Activated gamma-delta T cell treated with anti-CD3 and anti-CD28 coated beads, Interleukin-2, amount 50 U/mL, for 16 hours (primary cell): ENCODE results near the gene TOR1B.
"Not testable (repeated sequence)": the region's sequence is repeated elsewhere in the genome, so short reads cannot be mapped to it uniquely, and the experiment has no call there.

Experiments used
- DNase-seq: peaks from one replicate; pipeline ENCODE4 v3.0.0-alpha.2; 2020; ENCODE audit warnings: low read depth

Gene TOR1B

DNA sequence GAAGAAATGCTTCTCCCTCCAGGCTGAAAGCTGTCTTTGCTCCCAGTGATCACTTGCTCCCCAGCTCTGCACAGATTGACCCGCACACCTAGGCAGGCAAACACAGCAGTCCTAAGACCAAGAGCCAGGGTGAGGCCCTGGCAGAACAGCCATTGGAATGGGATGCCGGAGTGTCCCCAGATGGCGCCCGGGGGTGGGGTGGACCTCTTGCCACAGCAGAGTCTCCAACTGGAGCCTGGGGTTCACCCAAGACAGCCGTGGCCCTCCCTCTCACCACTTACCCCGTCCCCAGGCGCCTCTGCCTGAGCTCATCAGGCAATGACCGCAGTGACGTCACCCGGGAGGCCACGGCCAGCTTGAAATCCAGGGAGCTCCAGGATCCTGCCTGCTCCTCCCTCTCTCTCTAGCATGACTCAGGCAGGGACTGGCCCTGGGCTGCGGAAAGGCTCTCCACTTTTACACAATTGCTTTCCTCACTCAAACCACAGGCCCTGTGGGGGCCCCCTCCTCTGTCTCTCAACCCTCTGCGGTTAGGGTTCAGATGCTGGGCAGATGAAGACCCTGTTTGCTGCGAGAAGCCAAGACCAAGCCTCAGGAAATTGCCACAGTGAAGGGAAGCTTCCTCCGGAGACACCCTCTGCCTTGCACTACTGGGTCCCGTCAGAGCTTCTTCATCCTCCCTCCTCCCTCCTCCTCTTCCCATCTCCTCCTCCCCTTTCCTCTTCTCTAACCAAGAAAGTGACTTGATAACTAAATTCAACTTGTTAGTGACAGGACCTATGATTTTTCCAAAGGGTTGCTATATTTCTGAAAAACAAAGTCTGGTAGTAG, 25.8 kb upstream of the TOR1B start:
- no peak for DNase-seq

- DNase-seq: no peak
Observed at GRCh38 chr9:129777769-129778130, 25.2 kb upstream of the TOR1B start.

DNA sequence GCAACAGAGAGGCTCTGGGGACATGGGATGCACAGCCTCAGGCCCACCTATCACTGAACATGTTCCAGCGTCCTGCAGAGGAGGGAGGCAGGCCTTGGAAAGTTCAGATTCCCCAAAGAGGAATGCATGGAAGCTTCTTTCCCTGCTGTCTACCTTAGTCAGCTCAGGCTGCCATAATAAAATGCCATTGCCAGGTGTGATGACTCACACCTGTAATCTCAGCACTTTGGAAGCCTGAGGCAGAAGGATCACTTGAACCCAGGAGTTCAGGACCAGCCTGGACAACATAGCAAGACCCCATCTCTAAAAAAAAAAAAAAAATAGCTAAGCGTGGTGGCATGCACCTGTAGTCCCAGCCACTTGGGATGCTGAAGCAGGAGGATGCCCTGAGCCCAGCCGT, 24.5 kb upstream of the TOR1B start:
- no peak for DNase-seq

DNA sequence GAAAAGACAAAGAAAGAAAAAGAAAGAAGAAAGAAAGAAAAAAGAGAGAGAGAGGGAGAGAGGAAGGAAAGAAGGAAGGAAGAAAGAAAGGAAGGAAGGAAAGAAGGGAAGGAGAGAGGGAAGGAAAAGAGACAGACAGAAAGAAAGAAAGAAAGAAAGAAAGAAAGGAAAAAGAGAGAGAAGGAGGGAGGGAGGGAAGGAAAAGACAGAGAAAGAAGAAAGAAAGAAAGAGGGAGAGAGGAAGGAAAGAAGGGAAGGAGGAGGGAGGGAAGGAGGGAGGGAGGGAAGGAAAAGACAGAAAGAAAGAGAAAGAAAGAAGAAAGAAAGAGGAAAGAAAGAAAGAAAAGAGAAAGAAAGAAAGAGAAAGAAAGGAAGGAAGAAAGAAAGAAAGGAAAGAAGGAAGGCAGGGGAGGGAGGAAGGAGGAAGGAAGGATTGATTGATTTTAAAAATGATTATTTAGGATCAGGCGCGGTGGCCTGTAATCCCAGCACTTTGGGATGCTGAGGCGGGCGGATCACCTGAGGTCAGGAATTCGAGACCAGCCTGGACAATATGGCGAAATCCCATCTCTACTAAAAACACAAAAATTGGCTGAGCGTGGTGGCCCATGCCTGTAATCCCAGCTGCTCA, 23.3 kb upstream of the TOR1B start:
- no peak for DNase-seq

GRCh38 chr9:129781131-129781530, 21.9 kb upstream of the TOR1B start:
- DNase-seq: no peak

DNA sequence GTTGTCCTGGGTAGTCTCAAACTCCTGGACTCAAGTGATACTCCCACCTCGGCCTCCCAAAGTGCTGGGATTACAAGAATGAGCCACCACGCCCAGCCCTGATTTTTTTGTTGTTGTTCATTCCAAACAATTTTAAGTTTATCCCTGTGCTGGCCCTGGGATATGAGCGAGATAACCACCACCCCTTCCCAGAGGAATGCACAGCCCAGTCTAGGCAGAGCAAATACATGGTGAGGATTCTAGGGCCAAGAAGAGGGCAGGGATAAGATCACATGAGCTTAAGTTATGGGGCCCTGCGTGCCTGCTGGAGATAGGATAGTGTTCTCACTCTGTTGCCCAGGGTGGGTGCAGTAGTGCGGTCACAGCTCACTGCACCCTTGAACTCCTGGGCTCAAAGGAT, 21.0 kb upstream of the TOR1B start:
- DNase-seq: no peak

- DNase-seq: peak; percentile 65
Observed at GRCh38 chr9:129783516-129784361, 19.2 kb upstream of the TOR1B start.

DNA sequence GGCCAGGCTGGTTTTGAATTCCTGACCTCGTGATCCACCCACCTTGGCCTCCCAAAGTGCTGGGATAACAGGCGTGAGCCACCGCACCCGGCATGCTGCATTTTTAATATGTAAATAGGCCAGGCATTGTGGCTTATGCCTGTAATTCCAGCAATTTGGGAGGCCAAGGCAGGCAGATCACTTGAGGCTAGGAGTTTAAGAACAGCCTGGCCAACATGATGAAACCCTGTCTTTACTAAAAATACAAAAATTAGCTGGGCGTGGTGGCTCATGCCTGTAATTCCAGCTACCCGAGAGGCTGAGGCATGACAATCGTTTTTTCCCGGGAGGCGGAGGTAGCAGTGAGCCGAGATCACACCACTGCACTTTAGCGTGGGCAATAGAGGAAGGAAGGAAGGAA, 18.0 kb upstream of the TOR1B start:
- DNase-seq: not testable (repeated sequence)

- DNase-seq: no peak
Observed at GRCh38 chr9:129785866-129786265, 17.1 kb upstream of the TOR1B start.

DNA sequence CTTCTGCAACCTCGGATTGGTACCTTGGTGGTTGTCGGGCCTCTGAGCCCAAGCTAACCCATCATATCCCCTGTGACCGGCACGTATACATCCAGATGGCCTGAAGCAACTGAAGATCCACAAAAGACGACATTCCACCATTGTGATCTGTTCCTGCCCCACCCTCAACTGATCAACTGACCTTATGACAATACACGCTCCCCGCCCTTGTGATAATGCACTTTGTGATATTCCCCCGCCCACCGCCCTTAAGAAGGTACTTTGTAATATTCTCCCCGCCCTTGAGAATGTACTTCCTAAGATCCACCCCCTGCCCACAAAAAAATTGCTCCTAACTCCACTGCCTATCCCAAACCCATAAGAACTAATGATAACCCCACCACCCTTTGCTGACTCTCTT, 16.5 kb upstream of the TOR1B start:
- no peak for DNase-seq

- DNase-seq: no peak
Observed at GRCh38 chr9:129794549-129794948, 8.4 kb upstream of the TOR1B start.

DNA sequence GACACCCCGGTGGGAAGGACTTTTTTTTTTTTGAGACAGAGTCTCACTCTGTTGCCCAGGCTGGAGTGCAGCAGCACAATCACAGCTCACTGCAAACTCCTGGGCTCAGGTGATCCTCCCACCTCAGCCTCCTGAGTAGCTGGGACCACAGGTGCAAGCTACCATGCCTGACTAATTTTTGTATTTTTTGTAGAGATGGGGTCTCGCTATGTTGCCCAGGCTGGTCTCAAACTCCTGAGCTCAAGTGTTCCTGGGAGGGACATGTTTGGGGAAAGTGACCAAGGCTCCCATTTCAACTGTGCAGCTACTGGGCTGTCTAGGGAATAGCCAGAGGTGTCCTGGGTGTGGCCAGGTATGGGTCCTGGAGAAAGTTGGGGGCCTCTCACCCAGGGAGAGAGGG, 7.0 kb upstream of the TOR1B start:
- DNase-seq: not testable (repeated sequence)

GRCh38 chr9:129798973-129799372, 4.0 kb upstream of the TOR1B start:
- no peak for DNase-seq

GRCh38 chr9:129801504-129801903, 1.5 kb upstream of the TOR1B start:
- DNase-seq: no peak

GRCh38 chr9:129803676-129804060, 684 bp downstream of the TOR1B start:
- DNase-seq: no peak

DNA sequence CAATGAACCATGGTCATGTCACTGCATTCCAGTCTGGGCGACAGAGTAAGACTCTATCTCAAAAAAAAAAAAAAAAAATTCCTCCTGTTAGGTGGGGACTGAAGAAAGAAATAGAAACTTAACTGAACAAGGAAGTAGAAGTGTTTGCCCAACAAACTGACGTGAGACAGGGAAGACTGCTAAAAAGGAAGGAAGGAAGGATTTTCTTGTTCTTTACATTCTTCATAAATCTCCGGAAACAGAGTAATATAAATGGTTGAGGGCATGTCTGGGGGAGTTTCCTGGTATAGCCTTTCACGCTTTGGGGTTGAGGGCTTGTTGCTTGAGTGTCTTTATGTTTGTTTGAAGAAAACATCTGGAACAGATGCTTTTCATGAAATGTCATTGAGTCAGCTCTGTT, 3.1 kb downstream of the TOR1B start:
- no peak for DNase-seq

- DNase-seq: no peak
Observed at GRCh38 chr9:129809346-129809745, 6.4 kb downstream of the TOR1B start.

DNA sequence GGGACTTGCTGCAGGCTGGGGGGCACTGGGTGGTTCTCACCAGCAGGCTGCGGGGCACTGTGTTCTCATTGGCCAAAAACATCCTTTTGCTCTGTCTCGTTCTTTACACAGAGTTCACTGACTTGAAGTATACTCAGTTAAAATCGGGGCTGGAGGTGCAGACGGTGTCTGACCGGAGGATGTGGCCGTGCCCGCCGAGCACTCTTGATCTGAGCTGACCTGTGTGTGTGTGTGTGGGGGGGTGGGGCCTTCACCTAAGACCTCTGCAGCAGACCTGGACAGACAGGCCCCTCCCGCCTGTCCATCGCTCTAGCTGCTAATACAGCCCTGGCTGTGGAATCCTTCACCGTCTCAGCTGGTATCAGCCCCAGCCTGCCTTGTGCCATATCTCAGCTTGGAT, 7.1 kb downstream of the TOR1B start:
- DNase-seq: no peak

- no peak for DNase-seq
Observed at GRCh38 chr9:129810788-129811187, 7.8 kb downstream of the TOR1B start.

- no peak for DNase-seq
Observed at GRCh38 chr9:129811967-129812363, 9.0 kb downstream of the TOR1B start.

- DNase-seq: no peak
Observed at GRCh38 chr9:129812385-129812784, 9.4 kb downstream of the TOR1B start.

GRCh38 chr9:129813661-129814060, 10.7 kb downstream of the TOR1B start:
- DNase-seq: no peak
